GM19468 (cell line): ENCODE measurements around the gene GRPEL2.

Source experiments
- ATAC-seq: cut with Tn5 transposase; IDR thresholded peaks from one replicate; pipeline ENCODE4 v1.9.1; 2021; ENCODE audit warnings: mild to moderate bottlenecking, moderate library complexity, moderate number of reproducible peaks; ENCODE audit not compliant: unreplicated experiment; ENCODE audit errors: extremely low read depth

Gene GRPEL2

GRCh38 chr5:149374303-149374702 is 29.0 kb downstream of the GRPEL2 start:
- ATAC-seq: no peak

DNA sequence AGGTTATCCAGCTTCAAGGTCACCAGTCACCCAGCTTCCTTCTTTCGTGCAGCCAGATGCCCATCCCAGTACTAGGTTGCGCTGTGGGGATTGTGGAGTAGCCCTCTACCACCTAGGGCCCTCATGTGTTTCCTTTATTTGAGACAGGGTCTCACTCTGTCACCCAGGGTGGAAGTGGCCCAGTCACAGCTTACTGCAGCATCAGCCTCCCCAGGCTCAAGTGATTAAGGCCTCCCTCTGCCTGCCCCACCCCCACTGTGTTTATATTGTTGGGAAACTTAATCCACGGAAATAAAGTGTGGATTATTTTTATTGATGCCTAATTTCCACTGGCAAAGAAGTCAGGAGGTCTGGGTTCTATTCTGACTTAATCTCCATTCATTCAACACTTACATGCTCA is 29.5 kb downstream of the GRPEL2 start:
- ATAC-seq: no peak

- no peak for ATAC-seq
Observed at GRCh38 chr5:149375434-149375833, 30.1 kb downstream of the GRPEL2 start.

DNA sequence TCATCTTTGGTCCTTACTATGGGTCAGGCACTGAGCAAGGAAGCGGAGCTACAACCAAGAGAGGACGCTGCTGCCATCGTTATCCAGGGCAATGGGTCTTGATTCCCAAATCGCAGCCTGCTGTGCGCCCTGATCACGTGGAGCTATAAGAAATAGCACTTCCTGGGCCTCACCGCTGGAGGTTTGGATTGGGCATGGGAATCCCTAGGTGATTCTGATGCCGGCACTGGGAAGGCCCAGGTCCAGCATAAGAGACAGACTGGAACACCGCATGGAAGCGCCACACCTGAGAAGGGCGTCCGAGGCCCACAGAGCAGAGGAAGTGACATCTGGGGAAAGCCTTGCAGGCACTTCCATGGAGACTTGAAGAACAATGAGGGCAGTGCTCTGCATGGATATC is 30.8 kb downstream of the GRPEL2 start:
- ATAC-seq: no peak

GRCh38 chr5:149376711-149377447 is 31.6 kb downstream of the GRPEL2 start:
- ATAC-seq: no peak

- no peak for ATAC-seq
Observed at GRCh38 chr5:149378241-149378820, 33.0 kb downstream of the GRPEL2 start.

GRCh38 chr5:149379177-149379761 is 34.0 kb downstream of the GRPEL2 start, which contains the start of gene IL17B:
Gene IL17B (minus strand): TSS chr5:149379292. CDS start chr5:149379225, 67 bp downstream.
- no peak for ATAC-seq

DNA sequence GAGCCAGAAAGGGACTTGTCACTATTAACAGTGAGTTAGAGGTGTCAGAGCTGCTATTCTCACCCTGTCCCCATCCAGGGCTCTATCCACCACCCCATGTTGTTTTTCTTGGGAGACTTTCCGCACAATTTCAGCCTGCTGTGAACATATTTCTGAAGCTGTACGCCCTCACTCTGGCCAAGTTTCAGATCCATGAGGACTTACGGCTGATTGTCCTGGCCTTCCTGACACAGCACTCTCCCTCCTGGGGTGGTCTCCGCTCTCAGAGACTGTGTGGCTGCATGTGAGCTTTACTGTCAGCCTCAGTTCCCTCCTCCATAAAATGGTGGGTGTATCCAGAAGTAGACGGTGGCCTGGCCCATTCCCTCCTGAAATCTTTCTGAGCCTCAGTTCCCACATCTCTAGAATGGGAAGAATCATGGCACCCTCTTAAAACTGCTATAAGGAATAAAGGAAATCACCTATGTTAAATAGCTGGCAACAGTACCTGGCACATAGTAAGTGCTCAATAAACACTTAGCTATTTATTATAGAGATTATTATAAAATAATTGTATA is 34.6 kb downstream of the GRPEL2 start:
- no peak for ATAC-seq

DNA sequence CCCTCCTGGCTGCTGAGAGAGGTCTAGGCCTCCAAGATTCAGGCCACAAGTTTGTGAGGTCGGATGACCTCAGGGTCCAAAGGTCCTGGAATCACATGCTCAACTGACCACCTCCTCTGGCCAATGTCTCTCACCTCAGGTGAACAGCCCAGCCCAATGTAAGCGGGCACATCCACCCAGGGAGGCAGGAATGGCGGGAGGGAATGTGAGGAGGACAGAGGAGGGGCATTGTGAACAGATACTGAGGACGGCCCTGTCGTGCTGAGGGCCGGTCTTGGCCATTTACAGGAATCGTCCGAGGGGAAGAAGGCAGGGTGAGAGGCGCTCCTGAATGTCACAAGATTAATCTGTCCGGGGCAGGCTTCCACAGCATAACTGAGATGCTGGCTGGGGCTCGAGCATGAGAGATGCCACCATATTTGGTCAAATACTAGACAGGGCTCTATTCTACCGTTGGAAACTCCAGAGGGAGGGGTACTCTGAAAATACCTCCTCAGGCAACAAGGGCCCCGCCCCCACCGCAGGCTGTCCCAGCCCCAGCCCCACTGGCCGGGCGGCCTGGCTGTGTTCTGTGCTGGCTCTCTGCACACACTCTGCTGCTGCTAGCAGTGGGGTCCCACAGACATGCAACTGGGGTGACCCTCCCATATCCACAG is 35.3 kb downstream of the GRPEL2 start:
- no peak for ATAC-seq

- no peak for ATAC-seq
Observed at GRCh38 chr5:149381261-149381985, 36.1 kb downstream of the GRPEL2 start.

DNA sequence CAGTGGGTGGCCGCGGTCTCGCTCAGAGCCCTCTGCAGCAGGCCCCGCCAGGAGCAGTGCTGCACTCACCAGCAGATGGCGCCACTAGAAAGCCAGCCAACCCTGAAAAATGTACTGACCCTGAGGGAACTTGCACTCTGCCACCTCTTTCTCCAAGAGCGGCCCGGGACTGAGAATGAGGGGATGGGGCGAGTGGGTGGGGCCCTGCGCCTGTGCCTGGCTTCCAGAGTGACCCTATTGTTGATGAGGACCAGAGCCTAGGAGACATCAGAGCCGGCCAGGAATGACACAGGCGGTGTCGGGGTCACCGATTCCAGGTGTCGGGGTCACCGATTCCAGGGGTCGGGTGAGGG is 36.7 kb downstream of the GRPEL2 start:
- ATAC-seq: no peak

- ATAC-seq: no peak
Observed at GRCh38 chr5:149382517-149383220, 37.4 kb downstream of the GRPEL2 start.

DNA sequence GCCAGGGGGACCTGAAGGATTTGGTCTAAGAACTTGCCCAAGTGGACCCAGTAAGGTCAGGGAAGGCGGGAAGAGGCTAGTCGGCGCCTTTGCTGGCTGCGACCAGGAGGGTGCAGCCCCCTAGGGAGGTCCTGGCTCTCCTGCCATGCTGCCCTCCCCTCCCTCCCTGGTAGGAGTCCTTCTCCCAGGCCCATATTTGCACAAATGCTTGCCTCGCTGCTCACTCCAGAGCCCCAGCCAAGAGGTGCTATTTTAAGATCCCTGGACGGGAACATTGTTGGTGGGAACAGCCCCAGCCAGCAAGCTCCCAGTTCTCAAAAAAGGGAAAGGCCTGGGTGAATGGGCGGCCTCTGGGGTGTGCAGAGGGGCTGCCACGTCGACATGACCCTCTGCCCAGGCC is 38.1 kb downstream of the GRPEL2 start:
- no peak for ATAC-seq

GRCh38 chr5:149386166-149386565 is 40.9 kb downstream of the GRPEL2 start:
- no peak for ATAC-seq

DNA sequence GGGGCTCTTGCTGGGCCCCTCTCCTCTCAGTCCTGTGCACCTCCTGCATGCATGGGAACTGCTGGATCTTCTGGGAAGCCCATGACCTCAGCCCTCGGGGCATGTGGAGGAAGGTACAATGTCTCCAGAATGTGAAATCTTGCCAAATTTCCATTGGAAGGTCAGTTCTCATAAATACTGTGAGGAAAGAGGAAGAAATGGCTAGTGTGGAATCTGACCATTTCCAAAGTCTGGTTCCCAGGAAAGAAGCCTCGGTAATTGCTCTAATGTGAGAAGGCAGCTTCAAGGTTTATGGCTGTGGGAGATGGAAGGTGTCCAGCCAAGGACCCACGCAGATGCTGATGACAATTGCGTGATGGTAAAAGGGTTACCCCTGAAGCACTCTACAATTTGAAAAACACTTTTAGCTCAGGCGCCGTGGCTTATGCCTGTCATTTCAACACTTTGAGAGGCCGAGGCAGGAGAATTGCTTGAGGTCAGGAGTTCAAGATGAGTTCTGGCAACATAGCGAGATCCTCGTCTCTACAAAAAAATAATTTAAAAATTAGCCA is 41.9 kb downstream of the GRPEL2 start:
- ATAC-seq: no peak

DNA sequence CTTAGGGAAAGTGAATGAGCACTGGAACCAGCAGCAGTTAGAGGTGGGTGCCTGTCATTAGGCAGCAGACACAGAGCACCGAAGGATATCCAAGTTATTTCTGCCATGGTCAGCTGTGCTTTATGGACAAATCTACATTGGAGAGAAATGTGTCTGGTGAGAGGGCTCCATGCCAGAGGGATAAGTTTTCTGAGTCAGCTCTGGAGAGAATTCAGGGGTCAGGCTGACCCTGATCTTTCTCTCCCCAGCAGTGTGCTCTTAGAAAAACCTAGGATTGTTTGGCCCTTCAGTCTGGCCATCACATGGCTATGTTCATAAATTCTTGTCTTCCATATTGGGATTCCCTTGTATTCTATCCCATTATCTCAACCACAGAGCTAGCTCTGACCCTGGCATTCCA is 42.7 kb downstream of the GRPEL2 start:
- no peak for ATAC-seq

- ATAC-seq: no peak
Observed at GRCh38 chr5:149388498-149389190, 43.3 kb downstream of the GRPEL2 start.

GRCh38 chr5:149389552-149390495 is 44.5 kb downstream of the GRPEL2 start:
- no peak for ATAC-seq
